HG02884 (cell line): ENCODE measurements around the gene HIPK2.

Source experiments
- ATAC-seq: cut with Tn5 transposase; IDR thresholded peaks from one replicate; pipeline ENCODE4 v1.9.1; 2021; ENCODE audit warnings: mild to moderate bottlenecking, moderate library complexity; ENCODE audit not compliant: unreplicated experiment

Gene HIPK2

GRCh38 chr7:139699640-139700504 is 77.9 kb downstream of the HIPK2 start:
- no peak for ATAC-seq

GRCh38 chr7:139698844-139699243 is 79.0 kb downstream of the HIPK2 start:
- no peak for ATAC-seq

DNA sequence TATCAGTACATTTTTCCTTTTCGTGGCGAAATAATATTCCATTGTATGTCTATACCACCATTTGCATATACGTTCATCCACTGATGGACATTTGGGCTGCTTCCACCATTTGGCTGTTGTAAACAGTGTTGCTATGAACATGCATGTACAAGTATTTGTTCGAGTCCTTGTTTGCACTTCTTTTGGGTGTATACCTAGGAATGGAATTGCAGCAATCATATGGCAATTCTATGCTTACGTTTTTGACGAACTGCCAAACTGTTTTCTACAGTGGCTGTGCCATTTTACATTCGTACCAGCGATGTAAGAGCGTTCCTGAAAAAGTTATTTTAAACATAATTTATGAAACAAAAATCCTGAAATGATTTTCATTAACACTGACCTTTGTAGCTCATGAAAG is 79.5 kb downstream of the HIPK2 start:
- no peak for ATAC-seq

DNA sequence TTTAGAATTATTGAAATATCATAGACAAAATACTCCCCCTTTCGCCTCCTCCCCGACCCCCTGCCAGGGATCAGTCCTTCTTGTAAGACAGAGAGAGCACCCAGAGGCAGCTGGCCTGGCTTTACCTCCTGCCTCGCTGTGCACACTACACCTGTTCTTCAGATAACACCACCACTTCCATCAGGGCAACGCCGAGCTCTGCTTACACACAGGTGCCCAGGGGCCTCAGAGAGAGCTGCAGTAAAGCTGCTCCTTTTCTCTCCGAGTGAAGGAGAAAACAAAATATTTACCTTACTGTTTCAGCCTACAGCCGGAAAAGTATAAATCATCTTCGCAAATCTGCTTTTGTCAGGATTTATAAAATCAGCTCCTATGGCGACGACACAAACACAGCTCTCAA is 80.7 kb downstream of the HIPK2 start:
- ATAC-seq = peak; percentile 19

GRCh38 chr7:139696552-139696951 is 81.2 kb downstream of the HIPK2 start:
- ATAC-seq = peak; percentile 73

DNA sequence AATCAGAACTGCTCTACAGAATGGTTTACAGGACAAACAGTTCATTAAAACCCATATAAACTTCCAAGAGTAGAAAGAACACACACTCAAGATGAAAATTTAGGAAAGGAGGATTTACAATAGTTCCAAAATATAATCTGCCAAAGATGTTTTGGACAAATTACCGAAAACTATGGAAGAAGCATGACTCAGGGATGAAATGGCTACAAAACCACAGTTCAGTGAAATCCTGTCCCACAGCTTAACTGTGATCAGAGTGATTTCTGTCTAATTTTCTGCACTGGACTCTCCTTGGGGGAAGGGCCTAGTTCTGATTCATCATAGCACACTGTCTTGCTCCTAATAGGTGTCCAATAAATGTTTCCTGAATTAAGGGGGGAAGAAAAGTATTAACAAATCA is 82.2 kb downstream of the HIPK2 start:
- no peak for ATAC-seq

- no peak for ATAC-seq
Measured at GRCh38 chr7:139695051-139695450, 82.7 kb downstream of the HIPK2 start.

DNA sequence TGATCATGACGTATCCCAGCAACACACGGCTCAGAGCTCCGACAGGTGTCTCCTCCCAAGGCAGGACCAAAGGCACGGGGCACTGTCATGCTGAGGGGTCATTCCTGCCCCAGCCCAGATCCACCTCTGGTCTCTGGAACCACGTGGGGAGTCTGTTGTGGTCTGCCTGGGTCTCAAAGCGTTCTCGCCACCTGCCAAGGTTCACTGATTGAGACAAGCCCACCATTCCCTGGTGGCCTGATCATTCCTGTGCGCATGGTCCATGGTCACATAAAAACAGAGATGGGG is 83.5 kb downstream of the HIPK2 start:
- no peak for ATAC-seq

GRCh38 chr7:139693651-139694388 is 84.0 kb downstream of the HIPK2 start:
- no peak for ATAC-seq

- no peak for ATAC-seq
Measured at GRCh38 chr7:139692723-139693122, 85.1 kb downstream of the HIPK2 start.

DNA sequence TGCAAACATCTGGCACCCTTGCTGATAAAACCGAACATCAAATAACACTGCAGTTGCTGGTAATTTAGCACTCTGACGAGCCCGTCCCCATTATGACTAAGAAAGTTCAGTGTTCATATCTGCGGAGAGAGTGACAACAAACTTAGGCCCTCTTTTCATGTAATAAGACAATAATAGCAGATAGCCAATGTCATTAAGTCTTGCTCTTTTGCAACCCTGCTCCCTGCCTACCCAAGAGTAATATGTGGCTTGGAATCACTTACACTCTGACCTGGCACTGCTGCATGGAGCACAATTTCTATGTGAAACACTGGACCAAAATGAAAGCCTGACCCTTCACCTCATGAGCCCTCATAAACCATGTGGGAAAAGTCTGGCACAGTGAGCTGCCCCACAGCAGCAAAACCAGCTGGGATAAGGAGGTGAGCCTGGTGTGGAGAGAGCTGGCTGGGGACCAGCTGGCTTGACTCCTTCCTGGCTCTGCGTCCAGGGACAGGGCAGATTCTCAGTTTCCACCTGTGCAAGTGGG is 86.5 kb downstream of the HIPK2 start:
- ATAC-seq = no peak

GRCh38 chr7:139687980-139688632 is 89.7 kb downstream of the HIPK2 start:
- no peak for ATAC-seq

- no peak for ATAC-seq
Measured at GRCh38 chr7:139687211-139687954, 90.4 kb downstream of the HIPK2 start.

- no peak for ATAC-seq
Measured at GRCh38 chr7:139683137-139683921, 94.5 kb downstream of the HIPK2 start.

GRCh38 chr7:139682136-139683013 is 95.4 kb downstream of the HIPK2 start:
- ATAC-seq = peak; percentile 49

GRCh38 chr7:139681812-139682135 is 96.0 kb downstream of the HIPK2 start:
- ATAC-seq = no peak

- no peak for ATAC-seq
Measured at GRCh38 chr7:139681463-139681755, 96.4 kb downstream of the HIPK2 start.

DNA sequence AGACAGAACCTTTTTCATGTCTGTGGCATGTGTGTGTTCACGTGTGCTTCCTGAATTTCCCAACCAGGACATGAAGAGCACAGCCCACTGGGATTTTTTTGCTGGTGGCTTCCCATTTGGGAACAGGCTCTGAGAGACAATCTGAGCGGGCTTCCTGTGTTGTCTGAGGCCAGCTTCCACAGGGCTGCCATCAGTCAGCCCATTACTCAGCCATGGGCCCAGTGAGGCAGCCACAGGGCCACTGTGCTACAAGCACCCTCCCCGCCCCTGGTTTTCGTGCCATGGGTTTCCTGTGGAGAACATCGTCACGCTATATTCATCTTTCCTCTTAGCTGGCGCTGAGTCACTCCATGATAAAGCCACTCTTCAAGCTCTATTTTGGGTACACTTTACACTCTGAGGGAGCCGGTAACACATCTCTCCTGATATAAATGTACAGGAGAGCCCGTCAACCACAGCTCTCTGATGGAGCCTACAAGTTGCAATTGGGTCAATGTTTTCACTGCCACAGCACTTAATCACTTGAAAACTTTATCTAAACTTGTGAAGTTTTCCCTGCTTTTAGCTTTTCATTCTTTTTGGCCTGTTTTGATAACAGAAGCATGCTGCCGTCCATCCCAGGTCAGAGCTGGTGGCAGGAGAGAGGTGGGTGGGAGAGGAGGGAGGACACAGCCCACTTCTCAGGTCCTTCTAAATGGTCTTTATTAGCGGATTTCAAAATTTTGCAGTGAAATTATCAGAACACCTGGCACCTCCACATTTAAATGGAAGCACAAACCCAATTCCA is 96.9 kb downstream of the HIPK2 start:
- ATAC-seq = peak; percentile 35
